H1 (cell line): Measurements from ENCODE around the gene TRIM52. TPM values are rescaled to one million over a fixed set of nuclear protein-coding genes. Genes with fewer than 3 reads are reported as not detected.
A peak's percentile ranks its signal among the peaks of the same experiment; 100 is the strongest.

Experiments
- ASH2L ChIP-seq: fragments of 200-600, 300-600 bp; sonication (generic); IDR thresholded peaks from one replicate; pipeline ENCODE4 v1.7.1; 2017; ENCODE audit warnings: low read length
- ATF2 ChIP-seq: IDR thresholded peaks from 2 replicates; pipeline ENCODE4 v1.6.1; 2012; ENCODE audit warnings: low read length, inconsistent platforms
- BRCA1 ChIP-seq: IDR thresholded peaks from 2 replicates; pipeline ENCODE4 v1.6.1; 2012; ENCODE audit warnings: low read depth, low read length, improper control_type of control experiment
- CBX5 ChIP-seq: fragments of 300-800, 300-1000 bp; sonication (generic); IDR thresholded peaks from 2 replicates; pipeline ENCODE4 v1.7.1; 2016; ENCODE audit warnings: antibody characterized with exemption, low read length, low read depth
- CHD1 ChIP-seq: IDR thresholded peaks from 2 replicates; pipeline ENCODE4 v1.6.1; 2012; ENCODE audit warnings: low read depth, low read length, improper control_type of control experiment
- CHD2 ChIP-seq: IDR thresholded peaks from 2 replicates; pipeline ENCODE4 v1.6.1; 2012; ENCODE audit warnings: low read length, improper control_type of control experiment
- E2F6 ChIP-seq: IDR thresholded peaks from 2 replicates; pipeline ENCODE4 v1.6.1; 2012; ENCODE audit warnings: inconsistent platforms
- JUN ChIP-seq: IDR thresholded peaks from 2 replicates; pipeline ENCODE4 v1.6.1; 2011; ENCODE audit warnings: low read depth, mild to moderate bottlenecking, improper control_type of control experiment, low read length
- JUND ChIP-seq: IDR thresholded peaks from 2 replicates; pipeline ENCODE4 v1.6.1; 2011; ENCODE audit warnings: mild to moderate bottlenecking, improper control_type of control experiment, low read length
- MAFK ChIP-seq: IDR thresholded peaks from 2 replicates; pipeline ENCODE4 v1.6.1; 2012; ENCODE audit warnings: low read depth, mild to moderate bottlenecking, improper control_type of control experiment, low read length
- PHF8 ChIP-seq: fragments of 200-600 bp; sonication (generic); conservative IDR thresholded peaks from 2 replicates; pipeline ENCODE4 v1.7.1; 2012; ENCODE audit warnings: low read depth, mild to moderate bottlenecking, inconsistent platforms, low read length, moderate library complexity
- POLR2AphosphoS5 ChIP-seq: IDR thresholded peaks from 2 replicates; pipeline ENCODE4 v1.6.1; 2011; ENCODE audit warnings: low read depth, low read length
- SAP30 ChIP-seq: fragments of 300-600 bp; sonication (generic); IDR thresholded peaks from 2 replicates; pipeline ENCODE4 v1.7.1; 2012; ENCODE audit warnings: low read length, moderate library complexity, mild to moderate bottlenecking, inconsistent platforms; ENCODE audit not compliant: insufficient read depth, insufficient replicate concordance
- SP1 ChIP-seq: IDR thresholded peaks from 2 replicates; pipeline ENCODE4 v1.6.1; 2011; ENCODE audit warnings: low read depth, low read length
- TBP ChIP-seq: IDR thresholded peaks from 2 replicates; pipeline ENCODE4 v1.6.1; 2011; ENCODE audit warnings: low read depth, low read length, improper control_type of control experiment
- TEAD4 ChIP-seq: IDR thresholded peaks from 2 replicates; pipeline ENCODE4 v1.6.1; 2012; ENCODE audit warnings: low read depth, low read length, inconsistent platforms, mixed read lengths
- USF2 ChIP-seq: IDR thresholded peaks from 2 replicates; pipeline ENCODE4 v1.6.1; 2011; ENCODE audit warnings: low read length, improper control_type of control experiment
- polyA plus RNA-seq, 7 experiments: library from polyadenylated mRNA; depleted of rRNA in 3 of 7; stranded (reverse) in 5 of 7; unstranded in 2 of 7; fragments of >200 nt in 5 of 7; fragments of 200-250 nt in 2 of 7; gene quantifications; 1 replicate in 5 of 7; 2 replicates in 1 of 7; 4 replicates in 1 of 7; pipeline versions ENCODE4 v1.2.1 to v1.2.3, GENCODE V29; 2011 to 2013; ENCODE audit warnings: missing spikeins in 2 of 7, mixed read lengths in 2 of 7
- total RNA-seq: library from RNA; stranded (reverse); fragmentation: NEBNext Ultra II Directional; extraction: Animal tissue kit (Norgen Biotek cat#: 25700); gene quantifications from 2 replicates; pipeline ENCODE4 v1.2.1, GENCODE V29; 2021

TRIM52 gene
- total and polyA plus RNA-seq, 2 of the 8 experiments (the other 6 are each of a cell fraction or from before 2014, with no cell fraction given) = 4.2 to 5.7 TPM

- TF ChIP-seq E2F6 (peak; percentile 45; the same call in 1 of the 2 replicates), ATF2 (peak; percentile 65; the same call in 1 of the 2 replicates), SP1 (peak; percentile 8; the same call in 1 of the 2 replicates), TBP (peak; percentile 97), USF2 (no peak), ASH2L (peak; percentile 83), CHD1 (no peak; the same call in 1 of the 2 replicates), CBX5 (no peak), BRCA1 (no peak), MAFK (no peak), JUN (no peak), TEAD4 (0 out of 2 replicates have a peak, but pooled peaks have one; percentile 43), CHD2 (0 out of 2 replicates have a peak, but pooled peaks have one; percentile 31), JUND (peak; percentile 61; the same call in 1 of the 2 replicates), SAP30 (peak; percentile 68), PHF8 (peak; percentile 88), POLR2AphosphoS5 (peak; percentile 80; the same call in 1 of the 2 replicates)
These were observed 17.2 kb downstream of the TRIM52 start, which contains the start of gene RACK1 (continued) for GRCh38 chr5:181243564-181244343.
